GM21576 (cell line): ENCODE data around the gene INSYN2B.
A peak's percentile ranks its signal among the peaks of the same experiment; 100 is the strongest.

ENCODE experiments used
- ATAC-seq: cut with Tn5 transposase; IDR thresholded peaks from one replicate; pipeline ENCODE4 v1.9.1; 2021; ENCODE audit warnings: mild to moderate bottlenecking, moderate library complexity; ENCODE audit not compliant: unreplicated experiment

INSYN2B gene

GRCh38 chr5:169895926-169896325 lies 84.4 kb downstream of the INSYN2B start:
- no peak for ATAC-seq

- no peak for ATAC-seq
These were observed 86.7 kb downstream of the INSYN2B start for GRCh38 chr5:169893571-169893970.

GRCh38 chr5:169893010-169893409 lies 87.3 kb downstream of the INSYN2B start:
- ATAC-seq, result no peak

- ATAC-seq, result no peak
These were observed 90.7 kb downstream of the INSYN2B start for GRCh38 chr5:169889572-169889971.

- no peak for ATAC-seq
These were observed 93.6 kb downstream of the INSYN2B start for GRCh38 chr5:169886677-169887076.

- peak; percentile 60 for ATAC-seq
These were observed 94.3 kb downstream of the INSYN2B start for GRCh38 chr5:169886033-169886432.

GRCh38 chr5:169881702-169882303 lies 98.5 kb downstream of the INSYN2B start:
- no peak for ATAC-seq

GRCh38 chr5:169880785-169881184 lies 99.5 kb downstream of the INSYN2B start:
- ATAC-seq, result no peak

- ATAC-seq, result peak; percentile 48
These were observed 100.2 kb downstream of the INSYN2B start for GRCh38 chr5:169880012-169880663.

GRCh38 chr5:169876386-169876785 lies 103.9 kb downstream of the INSYN2B start:
- no peak for ATAC-seq

- no peak for ATAC-seq
These were observed 104.6 kb downstream of the INSYN2B start for GRCh38 chr5:169875731-169876130.

- no peak for ATAC-seq
These were observed 105.1 kb downstream of the INSYN2B start for GRCh38 chr5:169875091-169875728.

- ATAC-seq, result no peak
These were observed 105.7 kb downstream of the INSYN2B start for GRCh38 chr5:169874621-169875020.

- ATAC-seq, result no peak
These were observed 106.7 kb downstream of the INSYN2B start for GRCh38 chr5:169873642-169874041.

- no peak for ATAC-seq
These were observed 108.3 kb downstream of the INSYN2B start for GRCh38 chr5:169871826-169872490.

- ATAC-seq, result no peak
These were observed 110.1 kb downstream of the INSYN2B start for GRCh38 chr5:169870211-169870610.

GRCh38 chr5:169869066-169869465 lies 111.2 kb downstream of the INSYN2B start:
- ATAC-seq, result no peak

GRCh38 chr5:169867347-169867746 lies 112.9 kb downstream of the INSYN2B start:
- no peak for ATAC-seq

GRCh38 chr5:169864483-169864882 lies 115.8 kb downstream of the INSYN2B start:
- ATAC-seq, result no peak

GRCh38 chr5:169862391-169862811 lies 117.9 kb downstream of the INSYN2B start:
- no peak for ATAC-seq

GRCh38 chr5:169861934-169862333 lies 118.4 kb downstream of the INSYN2B start:
- ATAC-seq, result no peak

GRCh38 chr5:169861433-169861832 lies 118.9 kb downstream of the INSYN2B start:
- ATAC-seq, result no peak
